Activated T-cell treated with anti-CD3 and anti-CD28 coated beads for 24 hours (primary cell): ENCODE data around the gene KPTN.

Experiments
- DNase-seq: peaks from one replicate; pipeline ENCODE4 v3.0.0-alpha.2; 2020; ENCODE audit warnings: low read depth

The KPTN gene

GRCh38 chr19:47435196-47435595, 48.8 kb downstream of the KPTN start:
- no peak for DNase-seq

- no peak for DNase-seq
Observed at GRCh38 chr19:47434088-47434487, 49.9 kb downstream of the KPTN start.

GRCh38 chr19:47433121-47433520, 50.9 kb downstream of the KPTN start:
- DNase-seq, result no peak

GRCh38 chr19:47432499-47432898, 51.5 kb downstream of the KPTN start:
- no peak for DNase-seq

GRCh38 chr19:47432091-47432490, 51.9 kb downstream of the KPTN start:
- DNase-seq, result no peak

GRCh38 chr19:47430041-47430802, 53.8 kb downstream of the KPTN start:
- no peak for DNase-seq

- no peak for DNase-seq
Observed at GRCh38 chr19:47429140-47429793, 54.8 kb downstream of the KPTN start.

- peak; percentile 82 for DNase-seq
Observed at GRCh38 chr19:47428177-47428894, 55.7 kb downstream of the KPTN start.

GRCh38 chr19:47427241-47428176, 56.5 kb downstream of the KPTN start:
- peak; percentile 61 for DNase-seq
